ENCODE results near the gene GABPA.

- no peak for TF ChIP-seq CTCF (IDR thresholded peaks at IDR 0.05; ENCODE audit: low read length)
- no peak for TF ChIP-seq EZH2 (optimal IDR thresholded peaks at IDR 0.05; ENCODE audit: low read depth, low read length)
These were observed 56.5 kb downstream of the GABPA start for GRCh38 chr21:25791319-25791718.
